Effector CD4-positive, alpha-beta T cell (primary cell): ENCODE data around the gene ATXN1.

Experiments used
- DNase-seq: peaks from one replicate; pipeline ENCODE4 v3.0.0-alpha.2; 2020

The ATXN1 gene

DNA sequence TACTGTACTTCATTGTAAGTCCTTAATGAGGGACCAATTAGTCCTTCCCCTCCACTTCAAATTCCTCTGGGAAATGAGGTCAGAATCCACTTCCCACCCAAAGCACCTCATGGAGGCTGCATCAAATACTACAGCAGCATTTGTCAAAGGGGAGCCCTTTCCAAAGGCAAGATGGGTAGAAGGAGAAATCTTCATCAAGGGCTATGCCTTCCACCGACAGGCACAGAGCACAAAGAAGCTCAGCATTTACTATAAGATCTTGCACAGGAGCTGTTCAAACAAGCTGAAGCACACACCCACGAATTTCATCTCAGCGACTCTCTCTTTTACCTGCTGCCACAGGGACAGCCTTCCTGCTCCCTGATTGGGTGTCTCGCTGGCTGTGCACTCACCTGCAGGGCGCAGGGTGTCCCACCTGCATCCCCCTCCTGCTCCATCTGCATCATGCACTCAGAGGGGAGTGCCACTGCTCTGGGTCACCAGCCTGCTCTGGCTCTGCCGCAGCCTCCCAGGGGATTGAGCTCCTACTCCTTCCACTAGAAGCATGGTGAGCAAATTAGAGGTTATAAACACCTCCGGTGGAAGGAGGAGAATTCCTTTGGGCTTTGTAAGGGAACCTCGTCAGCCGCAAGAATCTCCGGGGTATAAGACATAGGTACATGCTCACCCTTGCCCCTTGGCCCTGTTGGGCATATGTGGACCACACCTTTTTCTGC, 164.5 kb downstream of the ATXN1 start:
- no peak for DNase-seq

DNA sequence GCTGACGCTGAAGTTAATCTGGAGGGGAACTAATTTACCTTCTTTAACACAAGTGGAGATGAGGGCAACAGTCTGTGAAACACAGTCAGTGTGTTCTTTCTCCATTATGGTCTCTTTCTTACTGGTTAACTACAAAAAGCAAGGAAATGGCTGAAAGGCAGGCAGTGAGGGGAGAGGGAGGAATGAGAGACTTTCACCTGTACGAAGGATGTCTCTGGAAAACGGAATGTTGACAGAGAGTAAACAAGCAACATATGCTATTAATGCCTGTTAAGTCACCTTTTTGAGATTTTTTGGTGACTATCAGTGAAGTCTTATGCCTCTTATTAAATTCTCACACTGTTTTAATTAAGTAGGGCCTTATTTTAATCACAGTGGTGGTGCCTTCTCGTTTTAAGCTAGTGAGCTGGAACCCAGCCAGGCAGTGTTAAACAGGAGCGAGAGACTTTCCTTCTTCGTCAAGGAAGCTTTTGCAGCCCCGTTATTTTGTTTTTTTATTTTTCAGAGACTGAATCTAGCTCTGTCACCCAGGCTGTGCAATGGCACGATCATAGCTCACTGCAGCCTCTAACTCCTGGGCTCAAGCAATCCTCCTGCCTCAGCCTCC, 165.6 kb downstream of the ATXN1 start:
- DNase-seq, result no peak

- DNase-seq, result no peak
These were observed 166.4 kb downstream of the ATXN1 start for GRCh38 chr6:16594849-16595248.

DNA sequence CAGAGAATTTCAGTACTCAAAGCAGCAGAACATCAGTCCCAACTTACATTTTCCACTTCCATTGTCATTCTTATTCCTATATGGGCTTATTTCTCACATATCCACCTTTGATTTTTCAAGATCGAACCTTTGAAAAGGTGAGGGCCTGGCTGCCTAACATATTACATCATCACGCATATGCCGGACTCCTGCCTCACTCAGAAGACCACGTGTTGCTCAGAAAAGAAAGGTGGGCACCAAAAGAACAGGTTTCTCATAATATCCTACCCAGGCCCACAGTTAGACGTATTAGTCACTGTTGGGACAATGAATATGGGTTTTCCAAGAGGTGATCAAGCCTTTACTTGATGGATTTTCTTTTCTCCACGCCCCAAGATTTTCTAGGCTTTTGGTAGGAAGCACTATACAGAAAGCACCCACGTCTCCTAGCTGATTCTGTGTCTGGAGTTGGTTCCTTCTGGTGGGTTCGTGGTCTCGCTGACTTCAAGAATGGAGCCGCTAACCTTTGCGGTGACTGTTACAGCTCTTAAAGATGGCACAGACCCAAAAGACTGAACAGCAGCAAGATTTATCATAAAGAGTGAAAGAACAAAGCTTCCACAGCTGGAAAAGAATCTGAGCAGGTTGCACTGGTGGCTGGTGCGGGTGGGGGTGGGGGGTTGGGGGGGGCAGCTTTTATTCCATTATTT, 168.9 kb downstream of the ATXN1 start:
- no peak for DNase-seq

- DNase-seq, result no peak
These were observed 169.7 kb downstream of the ATXN1 start for GRCh38 chr6:16591396-16592222.

DNA sequence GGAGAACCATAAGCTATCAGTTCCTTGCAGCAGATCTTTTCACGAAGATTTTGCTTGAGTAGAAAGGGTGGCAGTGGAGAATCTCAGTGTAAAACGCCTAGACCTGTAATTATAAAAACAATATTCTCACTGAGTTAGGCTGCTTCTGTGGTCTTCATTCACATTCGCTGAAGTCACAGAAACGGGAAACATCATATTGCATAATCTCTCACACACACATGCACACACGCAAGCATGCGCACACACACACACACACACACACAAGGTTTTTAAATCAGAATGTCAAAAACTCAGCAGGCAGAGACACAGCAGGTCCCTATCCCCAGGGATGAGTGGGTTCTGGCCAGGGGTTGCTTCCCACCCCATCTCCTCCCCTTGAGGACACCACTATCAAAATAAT, 175.5 kb downstream of the ATXN1 start:
- DNase-seq, result no peak

DNA sequence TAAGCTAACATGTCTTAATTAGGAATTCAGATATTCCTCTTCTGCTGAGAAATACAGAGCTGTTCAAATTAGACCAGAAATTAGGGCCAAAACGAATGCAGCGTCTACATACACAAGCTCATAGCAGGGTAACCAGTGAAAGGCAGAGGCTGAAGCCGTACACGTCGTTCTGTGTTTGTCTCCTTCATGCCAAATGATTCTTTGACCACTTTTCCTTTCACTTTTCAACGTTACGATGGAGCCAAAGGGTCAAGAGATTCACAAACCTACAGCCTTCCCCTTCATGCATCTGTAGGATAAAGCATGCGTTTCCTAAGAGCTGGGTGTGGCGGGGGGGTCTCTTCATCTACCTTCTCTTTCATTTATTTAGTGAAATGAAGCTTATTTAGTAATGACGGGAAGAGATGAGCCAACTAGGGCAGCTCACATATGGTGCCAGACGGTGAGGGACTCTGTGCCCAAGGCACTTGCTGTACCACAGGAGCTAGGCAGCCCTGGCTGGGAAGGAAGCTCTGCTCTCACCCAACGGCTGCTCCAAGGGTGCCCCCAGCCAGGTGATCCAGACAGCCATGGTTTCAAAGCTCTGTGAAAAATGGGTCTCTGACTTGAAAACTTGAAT, 178.0 kb downstream of the ATXN1 start:
- no peak for DNase-seq

DNA sequence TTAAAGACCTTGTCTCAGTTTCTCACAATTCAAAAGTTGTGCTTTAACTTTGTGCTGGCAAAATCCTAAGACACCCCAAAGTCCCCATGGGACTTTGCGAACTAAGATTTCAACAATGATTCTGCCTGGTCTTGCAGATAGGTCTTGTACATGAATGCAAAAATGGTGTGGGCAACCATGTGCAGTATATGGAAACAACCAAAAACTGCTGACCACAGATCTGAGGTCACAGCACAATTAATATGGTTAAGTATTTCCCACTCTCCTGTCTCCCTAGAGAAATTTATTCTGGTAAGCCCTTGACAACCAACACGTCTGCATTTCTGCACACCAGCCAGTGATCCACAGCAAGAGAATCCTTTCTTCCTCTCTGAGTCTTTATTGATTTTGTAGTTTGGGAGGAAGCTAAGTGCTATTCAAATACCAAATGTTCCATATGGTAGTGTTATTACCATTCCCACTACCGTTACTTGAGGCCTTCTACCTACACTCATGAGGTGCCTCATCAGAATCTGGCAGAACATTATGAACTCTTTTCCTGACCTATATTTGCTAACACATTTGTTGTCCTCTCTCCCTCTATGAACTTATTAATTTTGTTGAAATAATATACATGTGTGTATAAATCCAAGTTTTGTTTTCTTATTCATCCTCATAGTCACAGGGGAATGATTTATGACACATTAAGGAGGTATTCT, 178.7 kb downstream of the ATXN1 start:
- DNase-seq, result no peak

- no peak for DNase-seq
These were observed 182.5 kb downstream of the ATXN1 start for GRCh38 chr6:16578695-16579285.

DNA sequence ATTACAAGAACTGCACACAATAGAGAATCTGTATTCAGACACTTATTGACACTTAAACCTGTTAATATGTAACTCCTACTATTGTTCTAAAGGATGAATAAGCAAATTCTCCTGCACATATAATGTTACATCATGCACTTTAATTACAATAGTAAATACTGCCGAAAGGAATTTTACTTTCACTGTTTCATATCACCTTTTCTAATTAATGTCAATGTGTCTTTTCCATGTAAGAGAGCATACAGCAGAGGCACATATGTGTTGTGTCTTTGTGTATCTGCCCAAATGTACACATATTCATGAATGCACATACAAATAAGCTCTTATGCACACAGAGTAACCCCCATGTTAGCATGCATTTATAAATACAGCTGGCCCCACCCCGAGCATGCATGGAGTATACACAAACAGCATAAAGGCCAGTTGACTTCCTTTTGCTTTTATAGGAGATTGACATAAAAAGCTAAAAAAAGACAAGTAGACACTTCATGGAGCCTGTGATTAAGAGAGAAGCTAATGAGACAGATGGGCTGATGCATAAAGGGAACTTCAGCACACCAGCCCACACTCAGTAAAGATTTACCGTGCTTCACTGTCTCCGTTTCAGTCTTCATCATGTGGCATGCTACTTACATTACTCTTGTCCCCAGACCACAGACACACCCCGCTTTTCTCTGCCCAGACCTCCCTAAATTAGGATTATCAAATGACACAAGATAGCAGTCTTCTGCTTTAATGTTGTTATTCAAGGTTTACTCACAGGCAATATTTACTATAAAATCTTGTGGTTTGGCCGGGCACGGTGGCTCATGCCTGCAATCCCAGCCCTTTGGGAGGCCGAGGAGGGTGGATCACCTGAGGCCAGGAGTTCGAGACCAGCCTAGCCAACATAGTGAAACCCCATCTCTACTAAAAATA, 184.6 kb downstream of the ATXN1 start:
- no peak for DNase-seq

DNA sequence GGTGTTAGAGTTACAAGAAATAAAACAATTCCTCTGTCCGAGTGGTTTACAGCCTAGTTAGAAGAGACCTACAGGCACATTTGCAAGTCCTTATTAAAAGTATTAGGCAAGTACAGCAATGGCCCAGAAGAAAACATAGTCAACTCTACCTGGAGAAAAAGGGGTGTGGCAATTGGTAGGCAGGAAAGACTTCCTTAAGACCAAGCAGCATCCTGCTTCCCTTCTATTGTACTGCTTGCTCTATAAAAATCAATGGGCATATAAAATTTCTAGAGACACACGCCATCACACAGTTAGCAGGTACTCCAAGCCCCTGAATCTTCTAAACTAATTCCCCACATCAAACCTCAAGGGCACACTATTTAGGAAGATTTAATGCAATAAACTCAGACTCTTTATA, 185.6 kb downstream of the ATXN1 start:
- DNase-seq, result no peak

- no peak for DNase-seq
These were observed 188.3 kb downstream of the ATXN1 start for GRCh38 chr6:16572943-16573342.

DNA sequence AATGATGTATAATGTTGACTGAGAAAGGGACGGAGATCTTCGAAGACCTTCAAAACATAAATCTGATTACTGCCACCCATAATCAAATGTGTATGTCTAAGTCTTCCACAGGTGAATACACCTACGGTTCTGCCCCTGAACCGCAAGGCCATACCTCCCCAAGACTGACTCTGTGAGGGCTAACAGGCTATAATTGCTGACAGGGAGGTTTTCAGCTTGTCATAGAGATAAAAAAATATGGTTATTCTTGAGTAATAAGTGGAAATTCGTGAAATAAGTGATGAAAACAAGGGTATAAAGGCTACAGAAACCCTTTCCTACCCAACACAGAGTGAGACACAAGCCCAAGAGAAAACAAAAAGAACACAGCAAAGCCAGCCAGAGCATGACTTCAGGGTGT, 188.9 kb downstream of the ATXN1 start:
- DNase-seq, result no peak

- no peak for DNase-seq
These were observed 190.3 kb downstream of the ATXN1 start for GRCh38 chr6:16570946-16571345.

GRCh38 chr6:16570221-16570553, 191.1 kb downstream of the ATXN1 start:
- DNase-seq, result no peak

DNA sequence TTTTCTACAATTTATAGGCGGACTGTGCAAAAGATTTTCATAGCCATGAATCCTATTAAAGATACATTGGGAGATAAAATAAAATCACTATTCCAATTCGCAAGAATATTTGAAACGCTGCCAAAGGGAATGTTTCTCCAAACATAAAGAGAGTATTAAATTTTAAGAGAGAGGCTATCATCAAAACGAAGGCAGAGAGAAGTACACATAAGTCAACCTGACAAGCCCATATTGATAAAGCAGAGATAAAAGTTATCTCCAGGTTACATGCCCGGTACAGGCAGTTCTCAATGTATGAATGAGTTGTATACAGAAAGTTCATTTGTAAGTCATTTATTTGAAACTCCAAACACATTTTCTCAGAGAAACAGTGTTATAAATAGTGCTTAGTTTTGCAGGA, 193.1 kb downstream of the ATXN1 start:
- DNase-seq, result no peak

- no peak for DNase-seq
These were observed 194.2 kb downstream of the ATXN1 start for GRCh38 chr6:16567071-16567470.

DNA sequence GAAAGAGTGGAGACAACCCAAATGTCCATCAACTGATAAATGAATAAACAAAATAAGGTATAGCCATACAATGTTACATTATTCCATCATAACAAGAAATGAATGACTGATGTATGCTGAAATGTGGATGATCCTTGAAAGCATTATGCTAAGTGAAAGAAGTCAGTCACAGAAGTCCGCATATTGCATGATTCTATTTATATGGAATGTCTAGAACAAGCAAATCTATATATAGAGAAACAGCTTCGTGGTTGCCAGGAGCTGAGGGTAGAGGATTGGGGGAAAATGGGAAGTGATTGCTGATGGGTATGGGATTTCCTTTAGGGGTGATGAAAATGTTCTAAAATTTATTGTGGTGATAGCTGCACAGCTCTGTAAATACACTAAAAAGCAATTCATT, 196.8 kb downstream of the ATXN1 start:
- DNase-seq, result no peak

GRCh38 chr6:16563628-16564240, 197.5 kb downstream of the ATXN1 start:
- DNase-seq, result no peak

DNA sequence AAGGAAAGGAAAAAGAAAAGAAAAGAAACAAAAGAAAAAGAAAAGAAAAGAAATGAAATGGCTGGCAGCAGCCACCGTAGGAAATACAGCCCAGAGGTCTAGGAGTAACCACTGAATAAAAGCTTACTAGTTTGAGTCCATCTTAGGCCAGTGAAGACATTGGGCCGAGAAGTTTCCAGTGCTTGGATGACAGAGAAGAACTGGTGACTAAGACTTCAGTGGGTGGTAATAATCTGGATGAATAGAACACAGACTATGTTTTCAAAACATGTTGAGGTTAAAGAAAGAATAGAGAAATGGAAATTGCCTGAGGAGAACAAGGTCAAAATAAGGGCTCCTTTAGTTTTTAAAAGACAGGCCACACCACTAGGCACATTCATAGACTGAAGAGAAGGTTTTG, 198.8 kb downstream of the ATXN1 start:
- DNase-seq, result no peak
